Measurements from ENCODE around the gene BEST1. TPM values are rescaled to one million over a fixed set of nuclear protein-coding genes. Genes with fewer than 3 reads are reported as not detected.

Gene BEST1
- total RNA-seq, 1 experiment from 2014 or later: 0.13 TPM

GRCh38 chr11:62010935-62011528 lies 60.9 kb downstream of the BEST1 start:
- Histone ChIP-seq H3K4me3 (ENCODE audit: low read depth in 2 of 2, low read length in 2 of 2) (no peak overlapping the region), H3K36me3 (ENCODE audit: control insufficient read depth, insufficient read depth, low read length) (no peaks in the 10 kb centered on the region), H3K9me3 (ENCODE audit: control insufficient read depth, insufficient read depth, low read depth, low read length) (no peaks in the 10 kb centered on the region), H3K27me3 (ENCODE audit: control insufficient read depth, insufficient read depth, low read length) (no peaks in the 10 kb centered on the region), H3K4me1 (ENCODE audit: control insufficient read depth, insufficient read depth, low read length) (peaks cover 10% of the 10 kb centered on the region; the same call in 1 of the 2 replicates), H3K27ac (ENCODE audit: low read length) (peak overlapping the region; percentile 12; the same call in 1 of the 2 replicates)
- no peak for DNase-seq (ENCODE audit: low read depth, low spot score)
- POLR2A ChIA-PET: no interaction called here
- CTCF ChIA-PET: no interaction called here
- in situ Hi-C loops (cut with HindIII; ENCODE audit: low pct_unique_long_range_greater_than_20kb, low sequenced_read_pairs): no loop called here
- intact Hi-C loops (cut with micrococcal nuclease; ENCODE audit: unreplicated experiment): no loop called here
- no TSS peak for BruUV-seq (replicated peaks)
- no peak for ATAC-seq
- TF ChIP-seq REST (IDR thresholded peaks at IDR 0.05; ENCODE audit: insufficient read depth in 1 of 2, low read depth in 2 of 2, low read length in 1 of 2) (no peak), TCF7L2 (IDR thresholded peaks at IDR 0.05; ENCODE audit: low read depth, low read length) (no peak), POLR2AphosphoS5 (IDR thresholded peaks at IDR 0.05; ENCODE audit: low read depth, low read length) (no peak), CTCF (IDR thresholded peaks at IDR 0.05) (no peak), SIN3A (IDR thresholded peaks at IDR 0.05; ENCODE audit: borderline replicate concordance, insufficient read depth, low read depth, low read length) (no peak)

GRCh38 chr11:62011881-62012280 lies 61.7 kb downstream of the BEST1 start:
- H3K4me3 ChIP-seq (ENCODE audit: low read depth in 2 of 2, low read length in 2 of 2): no peak overlapping the region
- no peaks in the 10 kb centered on the region for H3K9me3 ChIP-seq (ENCODE audit: control insufficient read depth, insufficient read depth, low read depth, low read length)
- no peak for ATAC-seq
- CTCF ChIA-PET: no interaction called here
- H3K4me1 ChIP-seq (ENCODE audit: control insufficient read depth, insufficient read depth, low read length): peaks cover 10% of the 10 kb centered on the region; the same call in 1 of the 2 replicates
- intact Hi-C loops (cut with micrococcal nuclease; ENCODE audit: unreplicated experiment) (no loop called here), in situ Hi-C loops (cut with HindIII; ENCODE audit: low pct_unique_long_range_greater_than_20kb, low sequenced_read_pairs) (no loop called here)
- POLR2A ChIA-PET: no interaction called here
- H3K36me3 ChIP-seq (ENCODE audit: control insufficient read depth, insufficient read depth, low read length): no peaks in the 10 kb centered on the region
- H3K27me3 ChIP-seq (ENCODE audit: control insufficient read depth, insufficient read depth, low read length): no peaks in the 10 kb centered on the region
- H3K27ac ChIP-seq (ENCODE audit: low read length): peak overlapping the region; percentile 71
- DNase-seq (ENCODE audit: low read depth, low spot score): no peak
- no peak for TF ChIP-seq TCF7L2 (IDR thresholded peaks at IDR 0.05; ENCODE audit: low read depth, low read length)
- no peak for TF ChIP-seq REST (IDR thresholded peaks at IDR 0.05; ENCODE audit: insufficient read depth in 1 of 2, low read depth in 2 of 2, low read length in 1 of 2)
- TF ChIP-seq CTCF (IDR thresholded peaks at IDR 0.05): no peak
- TF ChIP-seq POLR2AphosphoS5 (IDR thresholded peaks at IDR 0.05; ENCODE audit: low read depth, low read length): no peak
- TF ChIP-seq SIN3A (IDR thresholded peaks at IDR 0.05; ENCODE audit: borderline replicate concordance, insufficient read depth, low read depth, low read length): no peak
- no TSS peak for BruUV-seq (replicated peaks)
